HCT116 (cell line): ENCODE measurements around the gene PDSS1.
"Not testable (repeated sequence)": the region's sequence is repeated elsewhere in the genome, so short reads cannot be mapped to it uniquely, and the experiment has no call there.

ENCODE experiments used
- ELF1 ChIP-seq: IDR thresholded peaks from 2 replicates; pipeline ENCODE4 v1.6.1; 2012; ENCODE audit warnings: low read depth, borderline replicate concordance
- EZH2 ChIP-seq: fragments of 200-600 bp; sonication (generic); IDR thresholded peaks from 2 replicates; pipeline ENCODE4 v1.6.1; 2017; ENCODE audit warnings: antibody characterized with exemption, mixed run types
- FOSL1 ChIP-seq: IDR thresholded peaks from 2 replicates; pipeline ENCODE4 v1.6.1; 2012; ENCODE audit warnings: low read depth
- POLR2A ChIP-seq: IDR thresholded peaks from 2 replicates; pipeline ENCODE4 v1.7.0; 2011; ENCODE audit warnings: borderline replicate concordance; ENCODE audit not compliant: insufficient read depth, insufficient read length; ENCODE audit errors: extremely low read depth
- POLR2AphosphoS5 ChIP-seq: IDR thresholded peaks from 2 replicates; pipeline ENCODE4 v1.6.1; 2011; ENCODE audit warnings: mild to moderate bottlenecking, low read depth, low read length, moderate library complexity
- RAD21 ChIP-seq: IDR thresholded peaks from 2 replicates; pipeline ENCODE4 v1.6.1; 2012; ENCODE audit warnings: low read depth, mild to moderate bottlenecking
- SP1 ChIP-seq: IDR thresholded peaks from 2 replicates; pipeline ENCODE4 v1.6.1; 2012; ENCODE audit warnings: low read depth
- SRF ChIP-seq: IDR thresholded peaks from 2 replicates; pipeline ENCODE4 v1.6.1; 2012; ENCODE audit warnings: low read depth
- TCF7L2 ChIP-seq: IDR thresholded peaks from 2 replicates; pipeline ENCODE4 v1.7.0; 2011; ENCODE audit warnings: borderline replicate concordance, inconsistent platforms; ENCODE audit not compliant: insufficient read depth, insufficient read length; ENCODE audit errors: extremely low read depth
- ZFX ChIP-seq: fragments of 450-650 bp; IDR thresholded peaks from 2 replicates; pipeline ENCODE4 v1.6.1; 2017
- ZNF274 ChIP-seq: fragments of 200-500 bp; sonication (Bioruptor generic); IDR thresholded peaks from 2 replicates; pipeline ENCODE4 v1.6.1; 2014; ENCODE audit warnings: mild to moderate bottlenecking, low read depth, low read length, inconsistent platforms
- TF ChIP-seq, protein P1 (sequence below), 3 experiments: fragments of 200-600 bp in 1 of 3; sonication (generic) in 1 of 3; IDR thresholded peaks in 2 of 3; conservative IDR thresholded peaks in 1 of 3; 2 replicates each; pipeline ENCODE4 v1.5.1; 2012 to 2017; ENCODE audit warnings: low read depth in 2 of 3, low read length in 2 of 3, antibody characterized with exemption in 1 of 3, borderline replicate concordance in 1 of 3, control low read depth in 1 of 3, mild to moderate bottlenecking in 1 of 3, mixed read lengths in 1 of 3, mixed run types in 1 of 3, moderate library complexity in 1 of 3; ENCODE audit not compliant: insufficient read depth in 1 of 3
- TF ChIP-seq, protein P2 (sequence below): IDR thresholded peaks from 2 replicates; pipeline ENCODE4 v1.6.1; 2012; ENCODE audit warnings: low read depth

DNA sequence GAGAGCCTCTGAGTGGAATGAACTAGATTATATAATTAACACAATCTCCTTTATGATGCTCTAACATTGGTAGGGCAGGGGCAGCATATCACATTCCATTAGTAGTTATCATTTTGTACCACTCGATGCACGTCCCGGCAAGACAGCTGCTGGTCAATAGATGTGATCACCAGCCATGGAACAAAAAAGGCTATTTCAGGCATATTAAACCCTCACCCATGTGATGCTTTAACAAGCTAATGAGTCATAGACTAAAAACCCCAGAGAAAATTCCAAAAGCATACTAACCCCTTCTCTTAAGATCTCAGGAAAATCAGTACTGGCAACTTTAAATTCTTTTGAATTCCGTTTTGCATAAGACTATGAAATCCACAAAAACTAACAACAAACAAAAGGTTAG lies 3.0 kb upstream of the PDSS1 start:
- TF ChIP-seq, protein P1, sequence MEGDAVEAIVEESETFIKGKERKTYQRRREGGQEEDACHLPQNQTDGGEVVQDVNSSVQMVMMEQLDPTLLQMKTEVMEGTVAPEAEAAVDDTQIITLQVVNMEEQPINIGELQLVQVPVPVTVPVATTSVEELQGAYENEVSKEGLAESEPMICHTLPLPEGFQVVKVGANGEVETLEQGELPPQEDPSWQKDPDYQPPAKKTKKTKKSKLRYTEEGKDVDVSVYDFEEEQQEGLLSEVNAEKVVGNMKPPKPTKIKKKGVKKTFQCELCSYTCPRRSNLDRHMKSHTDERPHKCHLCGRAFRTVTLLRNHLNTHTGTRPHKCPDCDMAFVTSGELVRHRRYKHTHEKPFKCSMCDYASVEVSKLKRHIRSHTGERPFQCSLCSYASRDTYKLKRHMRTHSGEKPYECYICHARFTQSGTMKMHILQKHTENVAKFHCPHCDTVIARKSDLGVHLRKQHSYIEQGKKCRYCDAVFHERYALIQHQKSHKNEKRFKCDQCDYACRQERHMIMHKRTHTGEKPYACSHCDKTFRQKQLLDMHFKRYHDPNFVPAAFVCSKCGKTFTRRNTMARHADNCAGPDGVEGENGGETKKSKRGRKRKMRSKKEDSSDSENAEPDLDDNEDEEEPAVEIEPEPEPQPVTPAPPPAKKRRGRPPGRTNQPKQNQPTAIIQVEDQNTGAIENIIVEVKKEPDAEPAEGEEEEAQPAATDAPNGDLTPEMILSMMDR (IDR thresholded peaks at IDR 0.05 in 2 of 3, conservative IDR thresholded peaks at IDR 0.05 in 1 of 3; ENCODE audit: borderline replicate concordance in 1 of 3, insufficient read depth in 1 of 3, low read depth in 2 of 3, low read length in 2 of 3): not testable (repeated sequence)
- not testable (repeated sequence) for TF ChIP-seq POLR2A, ZNF274, TCF7L2, ZFX, SP1, SRF, POLR2AphosphoS5, RAD21, FOSL1, ELF1, EZH2
- TF ChIP-seq, protein P2, sequence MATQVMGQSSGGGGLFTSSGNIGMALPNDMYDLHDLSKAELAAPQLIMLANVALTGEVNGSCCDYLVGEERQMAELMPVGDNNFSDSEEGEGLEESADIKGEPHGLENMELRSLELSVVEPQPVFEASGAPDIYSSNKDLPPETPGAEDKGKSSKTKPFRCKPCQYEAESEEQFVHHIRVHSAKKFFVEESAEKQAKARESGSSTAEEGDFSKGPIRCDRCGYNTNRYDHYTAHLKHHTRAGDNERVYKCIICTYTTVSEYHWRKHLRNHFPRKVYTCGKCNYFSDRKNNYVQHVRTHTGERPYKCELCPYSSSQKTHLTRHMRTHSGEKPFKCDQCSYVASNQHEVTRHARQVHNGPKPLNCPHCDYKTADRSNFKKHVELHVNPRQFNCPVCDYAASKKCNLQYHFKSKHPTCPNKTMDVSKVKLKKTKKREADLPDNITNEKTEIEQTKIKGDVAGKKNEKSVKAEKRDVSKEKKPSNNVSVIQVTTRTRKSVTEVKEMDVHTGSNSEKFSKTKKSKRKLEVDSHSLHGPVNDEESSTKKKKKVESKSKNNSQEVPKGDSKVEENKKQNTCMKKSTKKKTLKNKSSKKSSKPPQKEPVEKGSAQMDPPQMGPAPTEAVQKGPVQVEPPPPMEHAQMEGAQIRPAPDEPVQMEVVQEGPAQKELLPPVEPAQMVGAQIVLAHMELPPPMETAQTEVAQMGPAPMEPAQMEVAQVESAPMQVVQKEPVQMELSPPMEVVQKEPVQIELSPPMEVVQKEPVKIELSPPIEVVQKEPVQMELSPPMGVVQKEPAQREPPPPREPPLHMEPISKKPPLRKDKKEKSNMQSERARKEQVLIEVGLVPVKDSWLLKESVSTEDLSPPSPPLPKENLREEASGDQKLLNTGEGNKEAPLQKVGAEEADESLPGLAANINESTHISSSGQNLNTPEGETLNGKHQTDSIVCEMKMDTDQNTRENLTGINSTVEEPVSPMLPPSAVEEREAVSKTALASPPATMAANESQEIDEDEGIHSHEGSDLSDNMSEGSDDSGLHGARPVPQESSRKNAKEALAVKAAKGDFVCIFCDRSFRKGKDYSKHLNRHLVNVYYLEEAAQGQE: not testable (repeated sequence)
